Adrenal gland (tissue), 12 donors: ENCODE data around the gene TSC22D4. TPM values are rescaled to one million over a fixed set of nuclear protein-coding genes. Genes with fewer than 3 reads are reported as not detected.
"Not testable (repeated sequence)": the region's sequence is repeated elsewhere in the genome, so short reads cannot be mapped to it uniquely, and the experiment has no call there.

Source experiments
- DNase-seq, 7 donors: peaks; one replicate each; pipeline ENCODE4 v3.0.0-alpha.2; 2019 to 2020
- H3K27ac ChIP-seq, 5 donors: fragments of 200-600 bp; sonication (generic) in 4 of 5; 1 replicate in 3 of 5; 2 replicates in 2 of 5; pipeline versions ENCODE4 v1.5.1 to v1.8.0; 2016 to 2020; ENCODE audit warnings: mild to moderate bottlenecking in 1 of 5
- H3K27me3 ChIP-seq: fragments of 200-600 bp; 2 replicates; pipeline ENCODE4 v1.8.0; 2021
- H3K36me3 ChIP-seq, 2 donors: fragments of 200-600 bp; replicated peaks in 1 of 2; 1 replicate in 1 of 2; 2 replicates in 1 of 2; pipeline versions ENCODE4 v1.5.1 to v1.8.0; 2018 to 2022
- H3K4me1 ChIP-seq, 2 donors: fragments of 200-600 bp; replicated peaks in 1 of 2; 1 replicate in 1 of 2; 2 replicates in 1 of 2; pipeline versions ENCODE4 v1.5.1 to v1.8.0; 2018 to 2021
- H3K4me3 ChIP-seq, 4 donors: fragments of 200-600 bp; sonication (generic) in 3 of 4; one replicate each; pipeline ENCODE4 v1.5.1; 2016 to 2018
- H3K9me3 ChIP-seq, 3 donors: fragments of 200-600 bp; sonication (generic) in 1 of 3; replicated peaks in 1 of 3; 1 replicate in 2 of 3; 2 replicates in 1 of 3; pipeline versions ENCODE4 v1.5.1 to v1.8.0; 2016 to 2021
- CTCF ChIP-seq, 6 experiments: fragments of 450-650 bp in 4 of 6; fragments of 200-600 bp in 2 of 6; sonication (generic) in 1 of 6; IDR thresholded peaks; 1 replicate in 5 of 6; 2 replicates in 1 of 6; pipeline versions ENCODE4 v1.5.1 to v1.8.0; 2016 to 2021; ENCODE audit warnings: antibody characterized with exemption in 6 of 6, mild to moderate bottlenecking in 2 of 6, moderate library complexity in 1 of 6
- POLR2A ChIP-seq, 2 donors: fragments of 450-650 bp; IDR thresholded peaks; one replicate each; pipeline ENCODE4 v1.6.1; 2017; ENCODE audit warnings: antibody characterized with exemption in 2 of 2, mild to moderate bottlenecking in 2 of 2, moderate library complexity in 1 of 2
- WGBS, 4 donors: extraction: QIAGEN DNeasy Blood & Tissue Kit in 2 of 4; methylation state at CpG; one replicate each; pipeline versions ENCODE4 v1.1.5 to v1.1.7; 2013 to 2017; 5-methylcytosine and 5-hydroxymethylcytosine counted together
- intact Hi-C, 2 donors: fragments of 100-400 bp; cut with DNase I; formaldehyde crosslinking; loops; one replicate each; pipeline versions ENCODE4 v1.14.1 to v1.15.0; 2022 to 2023
- polyA plus RNA-seq, 3 donors: library from polyadenylated mRNA; stranded (reverse); fragments of 200-250 nt in 2 of 3; fragments of 350-450 nt in 1 of 3; fragmentation: Illumina TruSeq in 1 of 3; extraction: RNeasy Lipid Tissue Mini Kit (QIAGEN cat#74804) in 1 of 3; gene quantifications; one replicate each; pipeline ENCODE4 v1.2.3, GENCODE V29; 2013 to 2014
- total RNA-seq, 9 donors: library from RNA; depleted of rRNA in 4 of 9; stranded (reverse); fragments of >200 nt in 4 of 9; fragments of 120-200 nt in 1 of 9; fragmentation: NEBNext Ultra II Directional in 1 of 9; extraction: Animal tissue kit (Norgen Biotek cat#: 25700) in 1 of 9; gene quantifications; one replicate each; pipeline versions ENCODE4 v1.1.0 to v1.2.4, GENCODE V29; 2013 to 2023
- donor health status: healthy with polysubstance abuse.
- donor health status: Bipolar disorder and iron deficiency.
- donor health status: DM: yes; HTN: yes; CAD: no.
- donor health status: DM: no; HTN: no; CAD: no.
- donor health status: DM: no; HTN: no; CAD: no.
- donor health status: DM: yes; HTN: yes; CAD: no.

The TSC22D4 gene
- total and polyA plus RNA-seq, 12 donors: 11.2 to 96.1 (median 60.7) TPM

- intact Hi-C loops: no loop called here
- no peaks in the 10 kb centered on the region for H3K36me3 ChIP-seq
- H3K4me1 ChIP-seq: peaks cover 11 to 21% of the 10 kb centered on the region in 2 donors
- H3K27me3 ChIP-seq: no peaks in the 10 kb centered on the region
- DNase-seq: no peak
- TF ChIP-seq CTCF (IDR thresholded peaks at IDR 0.05) (no peak), POLR2A (IDR thresholded peaks at IDR 0.05) (no peak)
- H3K27ac ChIP-seq: peak overlapping the region in 3 of 5 donors; percentile 5 to 72 (median 24)
- 81 to 88% (median 86%) methylated on average over 13 of the region's 13 CpGs for WGBS, 4 donors
- no peaks in the 10 kb centered on the region for H3K9me3 ChIP-seq
- H3K4me3 ChIP-seq: peak overlapping the region in 1 of 4 donors; percentile 77
These were observed 29.7 kb downstream of the TSC22D4 start for GRCh38 chr7:100449190-100449795.

- intact Hi-C loops, DNase-seq, H3K36me3 ChIP-seq, H3K4me3 ChIP-seq, H3K9me3 ChIP-seq, H3K27me3 ChIP-seq, H3K27ac ChIP-seq: not testable (repeated sequence)
- 95 to 98% (median 97%) methylated on average over 8 of the region's 8 CpGs for WGBS, 4 donors
- peaks cover 15 to 34% of the 10 kb centered on the region in 2 donors for H3K4me1 ChIP-seq
These were observed 31.7 kb downstream of the TSC22D4 start for GRCh38 chr7:100447363-100447762.

GRCh38 chr7:100446040-100446439 lies 33.0 kb downstream of the TSC22D4 start:
- Histone ChIP-seq H3K9me3 (no peaks in the 10 kb centered on the region), H3K4me3 (no peak overlapping the region), H3K4me1 (peaks cover 15 to 34% of the 10 kb centered on the region in 2 donors), H3K27me3 (no peaks in the 10 kb centered on the region), H3K36me3 (no peaks in the 10 kb centered on the region), H3K27ac (peak overlapping the region in 2 of 5 donors; percentile 64 to 86)
- peak in 2 of 7 donors; percentile 20 to 41 for DNase-seq
- no peak for TF ChIP-seq POLR2A (IDR thresholded peaks at IDR 0.05)
- WGBS, 4 donors: 69 to 100% (median 76%) methylated on average over 1 to 2 of the region's 2 CpGs
- intact Hi-C loops: no loop called here

GRCh38 chr7:100444311-100445278 lies 34.4 kb downstream of the TSC22D4 start:
- TF ChIP-seq POLR2A (IDR thresholded peaks at IDR 0.05) (peak in 1 of 2 donors; percentile 29), CTCF (IDR thresholded peaks at IDR 0.05) (no peak)
- no peaks in the 10 kb centered on the region for H3K9me3 ChIP-seq
- H3K4me3 ChIP-seq: no peak overlapping the region
- peak overlapping the region; percentile 9 to 91 (median 79) for H3K27ac ChIP-seq
- 20 to 25% (median 24%) methylated on average over 14 of the region's 14 CpGs for WGBS, 4 donors
- peak in 6 of 7 donors; percentile 72 to 86 (median 81) for DNase-seq
- intact Hi-C loops: no loop called here
- H3K4me1 ChIP-seq: peaks cover 15 to 38% of the 10 kb centered on the region in 2 donors
- no peaks in the 10 kb centered on the region for H3K36me3 ChIP-seq
- H3K27me3 ChIP-seq: no peaks in the 10 kb centered on the region
